ENCODE measurements around the gene CD46. TPM values are rescaled to one million over a fixed set of nuclear protein-coding genes. Genes with fewer than 3 reads are reported as not detected.

The CD46 gene
- total RNA-seq, 4 donors from 2014 or later: 65.5 to 209 (median 180) TPM

DNA sequence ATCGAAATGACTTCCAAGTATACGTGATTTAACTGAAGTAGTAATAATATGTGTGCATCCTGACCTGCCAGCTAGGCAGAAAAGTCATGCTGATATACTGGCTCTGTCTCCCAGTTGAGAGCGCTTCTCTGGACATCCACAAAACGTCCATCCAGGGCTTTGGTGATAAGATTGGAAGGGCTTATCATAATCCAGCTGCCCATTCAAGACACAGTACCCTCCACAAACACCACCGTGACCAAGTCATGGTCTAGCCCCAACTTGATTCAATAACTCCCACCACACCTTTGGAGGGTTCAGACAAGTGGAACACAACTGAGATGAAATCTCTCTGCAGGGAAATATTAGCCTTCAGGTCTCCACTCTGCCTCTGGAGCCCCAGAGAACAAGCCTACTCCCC is 76.2 kb downstream of the CD46 start:
- 76 to 84% methylated on average over 5 of the region's 5 CpGs for WGBS, 2 donors (ENCODE audit: low coverage in 1 of 2)
- intact Hi-C loops (cut with DNase I; ENCODE audit: low total_unique reads): loop anchor here (5.0 kb wide), 1 partner anchor 134 kb away; no protein-coding TSS in a partner anchor
- H3K9me3 ChIP-seq: no peaks in the 10 kb centered on the region
- no peak overlapping the region for H3K4me3 ChIP-seq
- no peaks in the 10 kb centered on the region for H3K36me3 ChIP-seq
- no peaks in the 10 kb centered on the region for H3K27me3 ChIP-seq
- no peak for TF ChIP-seq POLR2AphosphoS5 (IDR thresholded peaks at IDR 0.05)
- no peak for TF ChIP-seq POLR2A (IDR thresholded peaks at IDR 0.05)
- no peak for TF ChIP-seq EP300 (IDR thresholded peaks at IDR 0.05; ENCODE audit: low read depth)
- TF ChIP-seq, protein P1, sequence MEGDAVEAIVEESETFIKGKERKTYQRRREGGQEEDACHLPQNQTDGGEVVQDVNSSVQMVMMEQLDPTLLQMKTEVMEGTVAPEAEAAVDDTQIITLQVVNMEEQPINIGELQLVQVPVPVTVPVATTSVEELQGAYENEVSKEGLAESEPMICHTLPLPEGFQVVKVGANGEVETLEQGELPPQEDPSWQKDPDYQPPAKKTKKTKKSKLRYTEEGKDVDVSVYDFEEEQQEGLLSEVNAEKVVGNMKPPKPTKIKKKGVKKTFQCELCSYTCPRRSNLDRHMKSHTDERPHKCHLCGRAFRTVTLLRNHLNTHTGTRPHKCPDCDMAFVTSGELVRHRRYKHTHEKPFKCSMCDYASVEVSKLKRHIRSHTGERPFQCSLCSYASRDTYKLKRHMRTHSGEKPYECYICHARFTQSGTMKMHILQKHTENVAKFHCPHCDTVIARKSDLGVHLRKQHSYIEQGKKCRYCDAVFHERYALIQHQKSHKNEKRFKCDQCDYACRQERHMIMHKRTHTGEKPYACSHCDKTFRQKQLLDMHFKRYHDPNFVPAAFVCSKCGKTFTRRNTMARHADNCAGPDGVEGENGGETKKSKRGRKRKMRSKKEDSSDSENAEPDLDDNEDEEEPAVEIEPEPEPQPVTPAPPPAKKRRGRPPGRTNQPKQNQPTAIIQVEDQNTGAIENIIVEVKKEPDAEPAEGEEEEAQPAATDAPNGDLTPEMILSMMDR (IDR thresholded peaks at IDR 0.05): no peak
- in situ Hi-C loops (cut with MboI; ENCODE audit: low pct_ligation_motif_present in 1 of 4, low pct_unique_long_range_greater_than_20kb in 1 of 4, low sequenced_read_pairs in 3 of 4): loop anchor here in 2 of 4 donors (5.0 to 10.0 kb wide), 3 partner anchors 39 to 137 kb away; no protein-coding TSS in a partner anchor
- H3K27ac ChIP-seq: peak overlapping the region; percentile 96 to 99 (median 98)
- DNase-seq: no peak
- peaks cover 61 to 79% (median 69%) of the 10 kb centered on the region in 4 donors for H3K4me1 ChIP-seq

DNA sequence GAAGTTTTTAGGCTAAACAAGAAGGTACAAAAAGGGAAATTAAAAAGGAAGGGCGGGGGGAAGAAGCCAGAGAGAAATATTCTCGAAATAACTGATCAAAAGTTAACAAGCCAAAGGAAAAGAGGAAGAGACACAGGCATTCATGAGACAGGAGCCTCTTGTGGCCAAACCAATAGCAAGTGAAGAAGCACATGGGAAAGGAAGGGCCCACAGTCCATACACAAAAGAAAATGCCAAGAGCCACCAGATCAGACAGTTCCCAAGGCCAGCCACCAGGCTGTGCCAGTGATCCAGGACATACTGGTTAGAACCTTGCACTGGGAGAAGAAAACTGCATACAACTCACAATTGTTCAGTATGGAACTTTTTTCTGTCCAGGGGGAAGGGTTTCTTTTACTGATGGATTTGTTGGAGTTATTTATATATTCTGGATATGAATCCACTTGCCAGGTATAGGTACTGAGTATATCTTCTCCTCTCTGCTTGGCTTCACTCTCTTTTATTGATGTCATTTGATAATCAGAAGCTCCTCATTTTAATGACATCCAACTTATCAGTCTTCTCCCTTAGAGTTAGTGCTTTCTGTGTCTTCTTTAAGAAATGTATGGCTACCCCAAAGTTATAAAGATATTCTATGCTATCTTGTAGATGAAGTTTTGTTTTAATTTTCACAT is 76.8 kb downstream of the CD46 start:
- peak; percentile 84 for DNase-seq
- in situ Hi-C loops (cut with MboI; ENCODE audit: low pct_ligation_motif_present in 1 of 4, low pct_unique_long_range_greater_than_20kb in 1 of 4, low sequenced_read_pairs in 3 of 4): loop anchor here in 2 of 4 donors (5.0 to 10.0 kb wide), 3 partner anchors 39 to 136 kb away; no protein-coding TSS in a partner anchor
- H3K36me3 ChIP-seq: no peaks in the 10 kb centered on the region
- peak overlapping the region; percentile 96 to 99 (median 98) for H3K27ac ChIP-seq
- WGBS, 2 donors (ENCODE audit: low coverage in 1 of 2): 50 to 83% methylated on average over 1 to 2 of the region's 2 CpGs
- no peak for TF ChIP-seq POLR2A (IDR thresholded peaks at IDR 0.05)
- TF ChIP-seq POLR2AphosphoS5 (IDR thresholded peaks at IDR 0.05): peak in 2 of 3 donors; percentile 19 to 46
- TF ChIP-seq, protein P1 (IDR thresholded peaks at IDR 0.05): peak; percentile 83 to 99 (median 87)
- no peak for TF ChIP-seq EP300 (IDR thresholded peaks at IDR 0.05; ENCODE audit: low read depth)
- H3K4me3 ChIP-seq: no peak overlapping the region
- intact Hi-C loops (cut with DNase I; ENCODE audit: low total_unique reads): loop anchor here (5.0 kb wide), 1 partner anchor 134 kb away; no protein-coding TSS in a partner anchor
- peaks cover 61 to 79% (median 69%) of the 10 kb centered on the region in 4 donors for H3K4me1 ChIP-seq
- no peaks in the 10 kb centered on the region for H3K27me3 ChIP-seq
- no peaks in the 10 kb centered on the region for H3K9me3 ChIP-seq

DNA sequence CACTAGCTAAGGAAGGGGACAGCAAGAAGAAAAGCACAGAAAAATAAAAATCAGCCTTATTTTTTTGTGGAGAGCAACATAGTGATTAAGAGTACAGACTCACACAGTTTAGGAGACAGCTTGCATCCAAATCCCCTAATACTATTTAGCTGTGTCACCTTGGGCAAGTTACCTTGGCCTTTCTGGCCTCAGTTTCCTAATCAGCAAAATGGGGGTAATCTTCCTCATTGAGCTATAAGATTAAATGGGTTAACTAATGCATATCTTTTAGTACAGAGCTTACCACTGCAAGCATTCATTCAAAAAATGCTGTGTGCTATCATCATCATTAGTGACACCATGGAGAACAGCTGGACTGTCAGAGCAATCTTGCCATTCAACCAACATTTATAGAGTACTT is 77.7 kb downstream of the CD46 start:
- no peak overlapping the region for H3K4me3 ChIP-seq
- intact Hi-C loops (cut with DNase I; ENCODE audit: low total_unique reads): loop anchor here (5.0 kb wide), 1 partner anchor 133 kb away; no protein-coding TSS in a partner anchor
- in situ Hi-C loops (cut with MboI; ENCODE audit: low pct_ligation_motif_present in 1 of 4, low pct_unique_long_range_greater_than_20kb in 1 of 4, low sequenced_read_pairs in 3 of 4): loop anchor here in 2 of 4 donors (5.0 to 10.0 kb wide), 3 partner anchors 38 to 135 kb away; no protein-coding TSS in a partner anchor
- H3K36me3 ChIP-seq: no peaks in the 10 kb centered on the region
- no peaks in the 10 kb centered on the region for H3K9me3 ChIP-seq
- TF ChIP-seq POLR2AphosphoS5 (IDR thresholded peaks at IDR 0.05): no peak
- TF ChIP-seq POLR2A (IDR thresholded peaks at IDR 0.05): no peak
- TF ChIP-seq, protein P1 (IDR thresholded peaks at IDR 0.05): no peak
- no peak for TF ChIP-seq EP300 (IDR thresholded peaks at IDR 0.05; ENCODE audit: low read depth)
- H3K27me3 ChIP-seq: no peaks in the 10 kb centered on the region
- peak overlapping the region in 3 of 4 donors; percentile 96 to 99 (median 98) for H3K27ac ChIP-seq
- DNase-seq: no peak
- peaks cover 54 to 73% (median 62%) of the 10 kb centered on the region in 4 donors for H3K4me1 ChIP-seq

DNA sequence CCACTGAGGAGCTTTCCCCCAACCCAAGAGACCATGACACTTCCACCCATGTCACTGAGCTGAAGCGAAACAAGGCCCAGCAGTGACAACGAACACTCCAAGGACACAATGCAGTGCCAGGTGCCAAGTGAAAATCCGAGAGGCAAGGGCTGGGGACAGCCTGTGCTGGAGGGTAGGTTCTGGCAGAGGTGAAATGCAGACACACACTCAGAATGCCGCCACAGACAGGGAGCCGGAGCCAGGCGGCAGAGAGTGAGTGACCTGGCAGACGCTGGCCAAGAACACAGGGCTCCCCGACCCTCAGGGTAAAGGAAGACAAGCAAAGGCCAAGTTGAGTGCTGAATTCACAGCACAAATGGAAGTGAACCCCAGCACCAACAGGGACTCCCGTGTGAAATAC is 78.9 kb downstream of the CD46 start:
- Histone ChIP-seq H3K4me1 (peaks cover 43 to 61% (median 50%) of the 10 kb centered on the region in 4 donors), H3K36me3 (no peaks in the 10 kb centered on the region), H3K27me3 (no peaks in the 10 kb centered on the region), H3K27ac (peak overlapping the region; percentile 50 to 73 (median 66)), H3K9me3 (no peaks in the 10 kb centered on the region), H3K4me3 (no peak overlapping the region)
- in situ Hi-C loops (cut with MboI; ENCODE audit: low pct_ligation_motif_present in 1 of 4, low pct_unique_long_range_greater_than_20kb in 1 of 4, low sequenced_read_pairs in 3 of 4) (loop anchor here in 1 of 4 donors (5.0 kb wide), 1 partner anchor 37 kb away; no protein-coding TSS in a partner anchor), intact Hi-C loops (cut with DNase I; ENCODE audit: low total_unique reads) (no loop called here)
- no peak for TF ChIP-seq POLR2AphosphoS5 (IDR thresholded peaks at IDR 0.05)
- TF ChIP-seq POLR2A (IDR thresholded peaks at IDR 0.05): no peak
- TF ChIP-seq EP300 (IDR thresholded peaks at IDR 0.05; ENCODE audit: low read depth): no peak
- TF ChIP-seq, protein P1 (IDR thresholded peaks at IDR 0.05): no peak
- WGBS, 2 donors (ENCODE audit: low coverage in 1 of 2): 93% methylated on average over 9 of the region's 9 CpGs; no CpG with 5 or more reads in 1 of the 2 donors
- no peak for DNase-seq
